ENCODE data around the gene C5orf52. TPM values are rescaled to one million over a fixed set of nuclear protein-coding genes. Genes with fewer than 3 reads are reported as not detected.
"Not testable (repeated sequence)": the region's sequence is repeated elsewhere in the genome, so short reads cannot be mapped to it uniquely, and the experiment has no call there.

Gene C5orf52
- total and polyA plus RNA-seq, 8 donors = not detected

DNA sequence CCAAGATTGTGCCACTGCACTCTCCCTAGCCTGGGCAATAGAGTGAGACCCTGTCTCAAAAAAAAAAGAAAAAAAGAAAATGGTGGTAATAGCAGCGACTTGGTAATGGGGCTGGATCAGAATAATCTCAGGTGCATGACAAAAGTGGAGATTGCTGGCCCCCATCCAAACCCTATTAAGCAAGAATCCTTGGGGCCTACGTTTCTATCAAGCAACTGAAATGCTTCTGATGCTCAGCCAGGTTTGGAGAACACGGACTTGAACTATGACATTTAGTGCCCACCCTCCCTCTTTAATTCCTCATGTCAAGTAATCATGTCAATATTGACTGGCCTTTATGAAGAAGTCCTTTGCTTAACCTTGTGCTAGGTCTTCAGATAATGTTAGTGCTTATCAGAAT lies 6.6 kb downstream of the C5orf52 start:
- H3K27ac ChIP-seq = no peak overlapping the region
- DNase-seq (peak in 1 of 4 donors; percentile 60), ATAC-seq (peak; percentile 16)
- no peaks in the 10 kb centered on the region for H3K36me3 ChIP-seq
- no peaks in the 10 kb centered on the region for H3K4me1 ChIP-seq
- intact Hi-C loops (cut with DNase I) = no loop called here
- H3K9me3 ChIP-seq = no peaks in the 10 kb centered on the region
- TF ChIP-seq, protein P1, sequence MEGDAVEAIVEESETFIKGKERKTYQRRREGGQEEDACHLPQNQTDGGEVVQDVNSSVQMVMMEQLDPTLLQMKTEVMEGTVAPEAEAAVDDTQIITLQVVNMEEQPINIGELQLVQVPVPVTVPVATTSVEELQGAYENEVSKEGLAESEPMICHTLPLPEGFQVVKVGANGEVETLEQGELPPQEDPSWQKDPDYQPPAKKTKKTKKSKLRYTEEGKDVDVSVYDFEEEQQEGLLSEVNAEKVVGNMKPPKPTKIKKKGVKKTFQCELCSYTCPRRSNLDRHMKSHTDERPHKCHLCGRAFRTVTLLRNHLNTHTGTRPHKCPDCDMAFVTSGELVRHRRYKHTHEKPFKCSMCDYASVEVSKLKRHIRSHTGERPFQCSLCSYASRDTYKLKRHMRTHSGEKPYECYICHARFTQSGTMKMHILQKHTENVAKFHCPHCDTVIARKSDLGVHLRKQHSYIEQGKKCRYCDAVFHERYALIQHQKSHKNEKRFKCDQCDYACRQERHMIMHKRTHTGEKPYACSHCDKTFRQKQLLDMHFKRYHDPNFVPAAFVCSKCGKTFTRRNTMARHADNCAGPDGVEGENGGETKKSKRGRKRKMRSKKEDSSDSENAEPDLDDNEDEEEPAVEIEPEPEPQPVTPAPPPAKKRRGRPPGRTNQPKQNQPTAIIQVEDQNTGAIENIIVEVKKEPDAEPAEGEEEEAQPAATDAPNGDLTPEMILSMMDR (IDR thresholded peaks at IDR 0.05) = no peak
- peaks cover 0 to 2% of the 10 kb centered on the region in 2 donors for H3K27me3 ChIP-seq
- H3K4me3 ChIP-seq = no peak overlapping the region

DNA sequence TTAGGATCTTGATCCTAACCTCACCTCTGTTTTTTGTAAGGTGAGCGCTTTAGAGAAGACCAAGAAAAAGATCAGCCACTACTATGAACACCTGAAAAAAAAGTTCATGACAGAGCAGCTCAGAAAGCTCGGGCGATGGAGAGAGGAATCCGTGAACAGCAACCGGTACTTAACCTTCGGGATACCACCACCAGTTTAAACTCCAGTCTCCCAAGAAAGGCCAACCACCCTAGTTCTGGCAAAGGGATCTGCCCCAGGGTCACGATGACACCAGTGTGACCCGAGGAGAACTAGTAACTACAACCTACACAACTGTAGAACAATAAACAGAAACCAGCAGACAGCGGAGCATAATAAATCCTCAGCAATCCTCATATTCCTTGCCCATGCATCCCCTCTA lies 8.5 kb downstream of the C5orf52 start:
- Histone ChIP-seq H3K27ac (no peak overlapping the region), H3K36me3 (no peaks in the 10 kb centered on the region), H3K9me3 (no peaks in the 10 kb centered on the region), H3K27me3 (no peaks in the 10 kb centered on the region), H3K4me3 (no peak overlapping the region), H3K4me1 (no peaks in the 10 kb centered on the region)
- no peak for ATAC-seq
- intact Hi-C loops (cut with DNase I) = no loop called here
- TF ChIP-seq, protein P1 (IDR thresholded peaks at IDR 0.05) = no peak
- DNase-seq = no peak

GRCh38 chr5:157680239-157680638 lies 8.9 kb downstream of the C5orf52 start:
- Histone ChIP-seq H3K36me3 (no peaks in the 10 kb centered on the region), H3K4me1 (no peaks in the 10 kb centered on the region), H3K4me3 (no peak overlapping the region), H3K27me3 (no peaks in the 10 kb centered on the region), H3K9me3 (no peaks in the 10 kb centered on the region), H3K27ac (no peak overlapping the region)
- DNase-seq = no peak
- TF ChIP-seq, protein P1 (IDR thresholded peaks at IDR 0.05) = no peak
- no peak for ATAC-seq
- intact Hi-C loops (cut with DNase I) = no loop called here

DNA sequence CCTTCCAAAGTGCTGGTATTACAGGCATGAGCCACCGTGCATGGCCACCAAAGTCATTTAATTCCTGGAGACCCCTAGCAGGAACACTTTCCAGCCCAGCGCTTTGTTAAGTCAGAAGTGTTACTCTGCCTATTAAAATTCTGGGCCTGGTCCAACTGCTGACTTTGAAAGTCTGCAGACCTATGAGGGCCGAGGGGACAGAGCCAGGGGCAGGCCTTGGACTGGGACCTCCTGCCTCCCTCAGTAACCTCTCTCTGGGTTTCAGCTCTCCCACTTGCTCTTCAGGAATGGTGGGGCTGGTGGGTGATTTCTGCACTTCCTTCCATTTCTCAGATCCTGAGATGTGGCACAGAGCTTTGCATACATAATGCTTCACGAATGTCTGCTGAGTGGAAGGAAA lies 9.7 kb downstream of the C5orf52 start:
- DNase-seq (no peak), ATAC-seq (no peak)
- no peaks in the 10 kb centered on the region for H3K9me3 ChIP-seq
- H3K27ac ChIP-seq = no peak overlapping the region
- H3K4me1 ChIP-seq = no peaks in the 10 kb centered on the region
- no peaks in the 10 kb centered on the region for H3K27me3 ChIP-seq
- no peak overlapping the region for H3K4me3 ChIP-seq
- H3K36me3 ChIP-seq = no peaks in the 10 kb centered on the region
- TF ChIP-seq, protein P1 (IDR thresholded peaks at IDR 0.05) = no peak
- intact Hi-C loops (cut with DNase I) = no loop called here

DNA sequence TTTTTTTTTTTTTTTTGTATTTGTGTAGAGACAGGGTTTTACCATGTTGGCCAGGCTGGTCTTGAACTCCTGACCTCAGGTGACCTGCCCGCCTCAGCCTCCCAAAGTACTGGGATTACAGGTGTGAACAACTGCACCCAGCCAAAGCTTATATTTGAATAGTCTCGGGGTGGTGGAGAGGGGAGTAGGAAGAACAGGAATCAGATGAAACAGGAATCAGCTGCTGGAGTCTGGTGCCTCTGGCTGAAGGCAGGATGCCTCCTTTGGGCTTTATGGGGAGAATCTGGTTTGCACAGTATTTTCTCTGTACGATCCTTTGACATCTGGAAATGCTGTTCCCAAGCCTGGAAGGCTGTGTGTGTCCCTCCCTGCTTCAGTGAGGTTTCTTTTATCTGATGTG lies 10.9 kb downstream of the C5orf52 start:
- Histone ChIP-seq H3K27me3 (no peaks in the 10 kb centered on the region), H3K4me3 (no peak overlapping the region), H3K9me3 (no peaks in the 10 kb centered on the region), H3K27ac (no peak overlapping the region), H3K4me1 (no peaks in the 10 kb centered on the region), H3K36me3 (no peaks in the 10 kb centered on the region)
- intact Hi-C loops (cut with DNase I) = no loop called here
- ATAC-seq (no peak), DNase-seq (no peak)
- TF ChIP-seq, protein P1 (IDR thresholded peaks at IDR 0.05) = no peak

DNA sequence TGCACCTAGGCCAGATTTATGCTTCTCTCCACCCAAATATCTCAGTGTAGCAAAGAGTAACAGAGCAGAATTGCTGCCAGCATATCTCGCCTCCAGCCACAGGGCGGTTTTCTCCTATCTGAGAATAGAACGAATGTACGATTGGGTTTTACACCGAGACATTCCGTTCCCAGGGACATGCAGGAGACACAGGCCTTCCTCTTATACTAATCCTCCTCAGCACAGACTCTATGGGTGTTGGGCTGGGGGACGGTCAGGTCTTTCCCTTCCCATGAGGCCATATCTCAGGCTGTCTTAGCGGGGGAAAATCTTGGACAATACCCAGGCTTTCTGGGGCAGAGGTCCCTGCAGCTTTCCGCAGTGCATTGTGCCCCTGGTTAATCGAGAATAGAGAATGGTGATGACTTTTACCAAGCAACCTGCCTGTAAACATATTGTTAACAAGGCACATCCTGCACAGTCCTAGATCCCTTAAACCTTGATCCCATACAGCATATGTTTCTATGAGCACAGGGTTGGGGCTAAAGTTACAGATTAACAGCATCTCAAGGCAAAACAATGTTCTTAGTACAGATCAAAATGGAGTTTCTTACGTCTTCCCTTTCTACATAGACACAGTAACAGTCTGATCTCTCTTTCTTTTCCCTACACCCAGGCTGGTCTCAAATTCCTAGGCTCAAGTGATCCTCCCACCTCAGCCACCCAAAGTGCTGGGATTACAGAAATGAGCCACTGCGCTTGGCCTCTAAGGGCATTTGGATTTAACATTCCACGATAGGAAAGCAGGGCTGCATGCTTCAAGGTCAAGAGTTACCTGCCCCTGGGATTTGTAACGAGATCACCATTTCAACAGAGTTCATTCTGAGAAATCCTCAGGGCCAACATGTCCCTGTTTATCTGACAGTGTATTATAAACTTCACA lies 15.2 kb downstream of the C5orf52 start:
- H3K27ac ChIP-seq; ATAC-seq; intact Hi-C loops (cut with DNase I); DNase-seq; H3K9me3 ChIP-seq; H3K36me3 ChIP-seq; H3K4me1 ChIP-seq; H3K4me3 ChIP-seq: not testable (repeated sequence)
- peaks cover 0 to 12% of the 10 kb centered on the region in 2 donors for H3K27me3 ChIP-seq

Data from left lung (tissue), 10 donors.